Umbilical cord (tissue), 2 donors: ENCODE data around the gene PNPLA2. TPM values are rescaled to one million over a fixed set of nuclear protein-coding genes. Genes with fewer than 3 reads are reported as not detected.

Experiments
- DNase-seq: peaks from one replicate; pipeline ENCODE4 v3.0.0-alpha.2; 2015; ENCODE audit warnings: low spot score
- total RNA-seq: library from RNA; depleted of rRNA; stranded (reverse); fragments of >200 nt; gene quantifications from one replicate; pipeline ENCODE4 v1.2.3, GENCODE V29; 2014; ENCODE audit warnings: low replicate concordance; ENCODE audit not compliant: insufficient read depth

PNPLA2 gene
- total RNA-seq, 1 donor from 2014 or later = 6.7 TPM

GRCh38 chr11:798093-798713 is 20.5 kb upstream of the PNPLA2 start, which contains the start of gene SLC25A22:
Gene SLC25A22 (minus strand): TSS chr11:798281. CDS start chr11:795006, 3,275 bp downstream.
- peak; percentile 84 for DNase-seq

GRCh38 chr11:799641-800316 is 18.9 kb upstream of the PNPLA2 start:
- DNase-seq = no peak

GRCh38 chr11:800473-800872 is 18.2 kb upstream of the PNPLA2 start:
- DNase-seq = no peak

- DNase-seq = no peak
Measured at GRCh38 chr11:801097-801780, 17.5 kb upstream of the PNPLA2 start.

- DNase-seq = no peak
Measured at GRCh38 chr11:802018-802617, 16.6 kb upstream of the PNPLA2 start.

- no peak for DNase-seq
Measured at GRCh38 chr11:802693-803466, 15.8 kb upstream of the PNPLA2 start.

GRCh38 chr11:803467-803742 is 15.3 kb upstream of the PNPLA2 start:
- no peak for DNase-seq

- DNase-seq = peak; percentile 59
Measured at GRCh38 chr11:803770-804598, 14.7 kb upstream of the PNPLA2 start.

GRCh38 chr11:804599-804964 is 14.1 kb upstream of the PNPLA2 start:
- no peak for DNase-seq

- no peak for DNase-seq
Measured at GRCh38 chr11:808427-809286, 10.1 kb upstream of the PNPLA2 start.

GRCh38 chr11:809287-810039 is 9.3 kb upstream of the PNPLA2 start, which contains the start of gene RPLP2:
Gene RPLP2 (plus strand): TSS chr11:809967. CDS start chr11:810235, 268 bp downstream.
- peak; percentile 99 for DNase-seq

GRCh38 chr11:810040-810567 is 8.6 kb upstream of the PNPLA2 start:
- no peak for DNase-seq

GRCh38 chr11:811446-812245 is 7.1 kb upstream of the PNPLA2 start:
- no peak for DNase-seq

- DNase-seq = no peak
Measured at GRCh38 chr11:812390-812789, 6.3 kb upstream of the PNPLA2 start.

GRCh38 chr11:813072-813455 is 5.7 kb upstream of the PNPLA2 start:
- no peak for DNase-seq

- DNase-seq = no peak
Measured at GRCh38 chr11:813456-814096, 5.1 kb upstream of the PNPLA2 start.

GRCh38 chr11:815675-816432 is 2.9 kb upstream of the PNPLA2 start:
- DNase-seq = no peak
